ENCODE data around the gene RTN4RL2.

RTN4RL2 gene

DNA sequence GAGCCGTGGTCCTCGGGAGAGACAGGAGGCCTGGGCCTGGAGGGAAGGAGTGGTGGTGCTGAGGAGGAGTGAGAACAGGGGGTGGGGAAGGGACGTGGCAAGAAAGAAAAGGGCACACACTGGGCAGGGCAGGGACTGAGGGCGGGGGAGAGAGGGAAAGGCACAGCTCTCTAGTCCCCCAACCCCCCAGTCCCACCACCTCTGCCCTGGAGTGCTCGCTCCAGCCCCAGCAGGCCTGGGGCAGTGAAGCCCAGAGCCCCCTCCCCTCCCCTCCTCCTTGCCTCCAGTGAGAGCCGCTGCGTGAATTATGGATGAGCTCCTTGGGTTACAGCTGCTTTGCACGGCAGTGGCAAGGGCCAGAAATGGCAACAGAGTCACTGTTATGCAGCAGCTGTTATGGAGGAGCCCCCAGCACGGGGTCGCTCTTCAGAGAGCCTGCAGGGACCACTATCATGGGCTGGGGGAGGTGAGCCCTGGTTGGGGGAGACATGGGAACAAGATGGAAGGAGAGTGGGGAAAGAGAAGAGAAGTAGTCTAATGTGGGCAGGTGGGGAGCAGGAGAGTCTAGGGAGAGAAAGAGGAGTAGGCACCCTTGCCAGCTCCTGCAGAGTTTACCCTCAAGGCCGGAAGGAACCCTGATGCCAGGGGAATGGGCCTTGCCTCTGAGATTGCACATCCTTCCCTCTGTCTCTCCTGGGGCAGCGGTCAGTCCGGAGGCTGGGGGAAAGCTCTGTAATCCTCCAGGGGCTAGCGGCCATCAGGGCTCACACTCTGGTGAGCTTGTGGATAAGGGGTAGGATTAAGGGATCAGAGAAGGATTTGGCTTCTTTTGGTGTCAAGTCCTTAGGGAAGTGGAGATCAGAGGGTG, 3.6 kb downstream of the RTN4RL2 start:
- no peak for DNase-seq

DNA sequence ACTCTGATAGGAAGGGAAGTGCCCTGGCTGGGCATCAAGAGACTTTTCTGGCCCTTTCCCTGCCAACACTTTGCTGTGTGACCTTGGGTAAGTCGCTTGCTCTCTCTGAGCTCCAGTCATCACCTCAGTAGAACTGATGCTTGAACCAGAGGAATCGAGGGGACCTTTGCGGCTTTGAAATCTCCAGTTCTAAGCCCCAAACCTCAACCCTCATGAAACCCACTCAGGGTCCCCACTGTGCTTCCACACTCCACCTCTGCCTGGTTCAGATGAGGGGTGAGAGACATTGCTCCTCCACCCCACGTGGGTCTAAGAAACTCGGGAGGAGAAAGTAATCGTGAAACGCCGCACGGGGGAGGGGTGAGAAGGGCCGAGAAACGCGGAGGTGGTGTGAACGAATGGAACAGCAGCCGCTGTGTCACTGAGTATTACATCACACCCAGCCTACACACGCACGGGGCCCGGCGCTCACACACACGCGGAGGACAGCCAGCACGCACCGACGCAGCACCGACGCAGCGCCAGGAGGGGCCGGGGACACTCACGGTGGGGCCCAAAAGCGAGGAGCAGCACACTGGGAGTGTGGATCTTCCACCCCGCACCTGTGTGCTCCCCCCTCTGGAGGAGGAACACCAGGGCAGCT, 4.3 kb downstream of the RTN4RL2 start:
- no peak for DNase-seq

DNA sequence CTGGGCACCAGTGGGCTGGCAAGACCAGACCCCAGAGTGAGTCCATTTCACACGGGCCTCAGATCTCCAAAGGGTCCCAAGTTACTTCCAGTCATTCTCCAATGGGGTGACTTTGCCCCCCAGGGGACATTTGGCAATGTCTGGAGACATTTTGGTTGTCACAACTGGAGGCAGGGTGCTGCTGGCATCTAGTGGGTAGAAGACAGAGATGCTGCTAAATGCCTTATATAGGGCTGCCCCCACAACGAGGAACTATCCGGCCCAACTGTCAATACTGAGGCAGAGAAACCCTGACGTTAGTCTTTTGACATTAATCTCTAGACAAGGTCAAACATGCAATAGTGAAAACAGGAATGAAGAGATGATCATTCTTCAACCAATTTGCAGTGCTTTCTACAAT, 6.4 kb downstream of the RTN4RL2 start:
- DNase-seq: no peak

GRCh38 chr11:57467508-57468157, 7.3 kb downstream of the RTN4RL2 start:
- DNase-seq: no peak

DNA sequence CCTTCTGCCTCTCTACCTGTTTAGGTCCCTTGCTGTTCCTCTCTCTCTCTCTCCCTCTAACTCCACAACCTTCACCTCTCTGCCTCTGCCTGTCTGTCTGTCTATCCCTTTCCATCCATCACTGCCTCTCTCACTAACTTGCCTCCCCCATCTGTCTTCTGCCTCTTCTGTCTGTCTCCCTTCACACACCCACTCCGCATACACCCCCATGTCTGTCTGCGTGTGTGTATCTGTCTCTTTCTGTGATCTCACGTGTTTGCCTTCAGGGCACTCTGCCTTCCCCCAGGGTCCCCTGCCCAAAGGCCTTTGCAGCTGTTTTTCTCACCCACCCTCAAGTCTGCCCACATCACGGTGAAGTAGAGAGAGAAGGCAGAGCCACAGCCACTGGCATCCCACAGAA, 7.9 kb downstream of the RTN4RL2 start:
- DNase-seq: no peak

- DNase-seq: no peak
These were observed 8.9 kb downstream of the RTN4RL2 start for GRCh38 chr11:57469268-57469667.

- DNase-seq: no peak
These were observed 11.2 kb downstream of the RTN4RL2 start for GRCh38 chr11:57471496-57471895.

DNA sequence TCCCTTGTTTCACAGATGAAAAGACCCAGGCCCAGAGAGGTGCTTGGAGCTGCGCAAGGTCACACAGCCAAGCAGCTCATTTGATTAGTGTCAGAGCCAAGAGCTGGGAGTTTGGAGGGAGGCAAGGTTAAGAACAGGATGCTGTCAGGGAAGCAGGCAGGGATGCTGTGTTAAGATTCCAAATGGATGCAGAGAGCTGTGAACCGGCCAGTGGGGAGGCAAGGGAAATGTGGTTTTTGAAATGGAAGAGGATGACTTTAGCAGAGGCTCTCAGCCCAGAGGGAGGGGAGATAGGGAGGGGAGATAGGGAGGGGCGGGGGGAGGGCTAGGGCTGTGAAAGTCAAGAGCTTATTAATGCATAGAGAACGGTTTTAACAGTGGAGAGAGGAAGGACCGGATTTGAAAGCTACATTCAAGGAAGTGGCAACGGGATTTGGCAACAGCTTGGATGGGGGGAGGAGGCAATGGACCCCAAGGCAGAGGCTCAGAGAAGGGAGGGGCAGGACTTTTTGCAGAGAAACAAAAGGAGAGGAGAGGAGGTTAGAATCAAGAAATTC, 13.0 kb downstream of the RTN4RL2 start:
- DNase-seq: no peak

- DNase-seq: no peak
These were observed 13.9 kb downstream of the RTN4RL2 start for GRCh38 chr11:57474017-57474802.

GRCh38 chr11:57474803-57475115, 14.4 kb downstream of the RTN4RL2 start:
- no peak for DNase-seq

GRCh38 chr11:57475191-57475590, 14.9 kb downstream of the RTN4RL2 start:
- peak; percentile 40 for DNase-seq

DNA sequence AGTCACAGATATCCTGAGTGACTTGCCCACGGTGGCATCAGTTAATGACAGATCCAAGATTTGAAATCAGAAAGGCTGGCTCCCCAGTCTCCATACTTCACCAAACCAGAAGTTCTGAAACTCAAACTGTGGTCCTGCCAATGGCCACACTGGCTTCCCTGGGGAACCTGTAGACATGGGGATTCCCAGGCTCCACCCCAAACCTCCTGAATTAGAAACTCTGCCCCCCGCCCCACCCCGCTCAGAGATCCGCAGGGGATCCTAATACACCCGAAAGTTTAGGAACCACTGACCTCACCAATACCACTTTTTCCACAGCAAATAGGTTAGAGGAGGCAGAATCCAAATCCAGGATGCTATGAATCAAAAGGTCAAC, 15.3 kb downstream of the RTN4RL2 start:
- DNase-seq: no peak

GRCh38 chr11:57476047-57476756, 15.9 kb downstream of the RTN4RL2 start:
- no peak for DNase-seq

GRCh38 chr11:57476757-57477506, 16.6 kb downstream of the RTN4RL2 start:
- no peak for DNase-seq

GRCh38 chr11:57477507-57478189, 17.3 kb downstream of the RTN4RL2 start:
- DNase-seq: no peak

DNA sequence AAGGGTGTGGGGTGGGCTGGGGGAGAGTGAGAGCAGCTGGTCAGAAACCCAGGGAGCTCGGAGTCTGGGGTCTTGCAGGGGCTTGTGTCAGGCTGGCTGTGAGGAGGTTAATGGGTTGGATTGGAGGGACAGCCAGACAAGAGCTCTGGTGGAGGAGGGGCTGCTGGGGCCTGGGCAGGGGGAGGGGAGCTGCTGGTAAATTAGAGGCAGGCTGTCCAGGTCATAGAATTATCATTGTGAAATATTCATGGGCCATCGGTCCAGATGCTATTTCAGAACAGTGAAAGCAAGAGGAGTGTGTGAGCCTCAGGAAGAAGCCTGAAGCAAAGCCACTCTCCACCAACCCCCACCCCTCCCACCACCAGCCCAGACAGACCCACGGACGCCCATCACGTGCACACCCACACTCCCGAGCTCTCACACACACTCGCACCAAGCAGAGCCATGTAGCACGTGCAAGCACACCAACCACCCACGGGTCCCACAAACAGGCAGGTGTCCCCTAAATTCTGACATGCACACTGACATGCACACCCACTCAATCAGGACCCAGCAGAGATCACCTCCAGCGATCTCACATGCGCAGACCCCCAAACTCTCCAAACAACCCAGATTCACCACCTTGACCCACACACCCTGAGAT, 18.8 kb downstream of the RTN4RL2 start:
- DNase-seq: no peak

DNA sequence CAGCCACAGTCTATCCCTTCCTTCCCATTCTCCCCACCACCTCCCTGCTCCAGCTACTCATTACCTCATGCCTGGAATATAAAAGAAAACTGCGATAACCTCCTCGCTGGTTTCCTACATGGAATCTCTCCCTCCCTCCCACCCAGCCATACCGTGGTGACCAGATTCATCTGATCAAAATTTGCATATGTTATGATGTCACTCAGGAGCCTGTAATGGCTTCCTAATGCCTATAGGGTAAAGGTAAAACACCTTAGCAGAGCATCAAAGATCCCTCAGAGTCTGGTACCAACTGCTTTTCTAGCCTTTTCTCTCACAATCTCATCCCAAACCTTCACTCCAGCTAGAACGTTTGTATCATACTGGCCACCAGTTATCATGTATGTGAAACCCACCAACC, 19.6 kb downstream of the RTN4RL2 start:
- no peak for DNase-seq

DNA sequence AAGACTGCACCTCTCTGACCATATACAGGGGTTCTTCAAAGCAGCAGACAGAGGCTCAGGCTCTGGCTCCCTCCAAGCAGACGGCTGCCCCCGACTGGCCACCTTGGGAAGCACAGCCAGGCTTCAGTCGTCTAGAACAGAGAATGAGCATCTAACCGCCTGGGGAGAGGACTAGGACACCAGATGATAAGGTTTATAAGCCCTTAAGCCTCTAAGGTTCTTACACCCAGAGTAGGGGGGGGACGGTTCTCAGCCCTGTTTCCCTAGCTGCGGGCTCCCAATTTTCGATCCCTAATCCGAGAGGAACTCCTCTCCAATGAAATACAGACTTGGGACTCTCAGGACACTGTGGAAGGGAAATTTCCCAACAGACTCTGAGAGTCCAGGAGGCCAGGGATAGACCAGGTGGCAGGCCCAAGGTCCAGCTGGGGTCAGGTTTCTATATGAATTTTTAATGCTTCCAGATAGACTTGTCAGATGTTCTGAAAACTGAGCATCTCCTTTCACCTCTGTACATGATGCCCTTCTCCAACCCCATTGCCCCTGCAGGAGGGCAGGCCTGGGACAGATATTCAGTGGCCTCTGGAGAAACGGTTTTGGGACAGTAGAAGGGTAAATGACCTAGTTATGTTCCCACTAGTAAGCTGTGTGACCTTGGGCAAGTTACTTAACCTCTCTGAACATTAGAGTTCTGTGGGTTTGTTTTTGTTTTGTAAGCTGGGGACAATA, 20.2 kb downstream of the RTN4RL2 start:
- peak; percentile 42 for DNase-seq

DNA sequence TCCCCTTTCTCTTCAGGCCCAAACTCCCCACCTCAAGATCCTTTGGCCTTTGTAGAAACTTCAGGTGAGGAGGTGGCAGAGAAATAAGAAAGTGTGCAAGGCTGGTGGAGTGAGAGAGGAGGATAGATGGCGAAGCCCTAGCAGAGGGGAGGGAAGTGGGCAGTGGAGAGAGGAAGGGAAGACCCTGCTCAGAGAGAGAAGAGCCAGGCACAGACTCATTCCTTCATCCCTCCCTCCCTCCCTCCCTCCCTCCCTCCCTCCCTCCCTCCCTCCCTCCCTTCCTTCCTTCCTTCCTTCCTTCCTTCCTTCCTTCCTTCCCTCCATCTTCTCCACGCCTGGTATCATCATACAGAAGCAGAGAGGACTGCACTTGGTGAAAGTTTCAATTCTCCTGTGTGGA, 21.0 kb downstream of the RTN4RL2 start:
- no peak for DNase-seq
